ENCODE results near the gene KIAA1217.
A peak's percentile ranks its signal among the peaks of the same experiment; 100 is the strongest.

KIAA1217 gene

GRCh38 chr10:24518981-24519597, 310.2 kb downstream of the KIAA1217 start:
- ATAC-seq (ENCODE audit: insufficient read depth, low read depth) = no peak

GRCh38 chr10:24519950-24520349, 311.0 kb downstream of the KIAA1217 start:
- H3K79me2 ChIP-seq (ENCODE audit: insufficient read depth, low read length) = no peaks in the 10 kb centered on the region
- no peak for TF ChIP-seq EZH2 (IDR thresholded peaks at IDR 0.05; ENCODE audit: borderline replicate concordance, low read depth, low read length, severe bottlenecking)
- TF ChIP-seq CTCF (IDR thresholded peaks at IDR 0.05; ENCODE audit: borderline replicate concordance, extremely low read depth, low read length, poor library complexity, severe bottlenecking) = no peak
- H3K4me3 ChIP-seq (ENCODE audit: low read depth in 1 of 2, low read length in 2 of 2) = no peak overlapping the region
- H4K20me1 ChIP-seq (ENCODE audit: insufficient read depth, low read length) = no peaks in the 10 kb centered on the region
- no peak for ATAC-seq (ENCODE audit: insufficient read depth, low read depth)
- H3K27me3 ChIP-seq (ENCODE audit: insufficient read depth, low read length, poor library complexity) = no peaks in the 10 kb centered on the region
- no peak overlapping the region for H3K9ac ChIP-seq (ENCODE audit: low read depth, low read length)
- no peaks in the 10 kb centered on the region for H3K36me3 ChIP-seq (ENCODE audit: insufficient read depth, low read length)
- H2AFZ ChIP-seq (ENCODE audit: low read depth, low read length) = no peak overlapping the region
- H3K4me2 ChIP-seq (ENCODE audit: insufficient read depth, low read length) = no peak overlapping the region
- no peaks in the 10 kb centered on the region for H3K4me1 ChIP-seq (ENCODE audit: insufficient read depth, low read length)
- no peak overlapping the region for H3K27ac ChIP-seq (ENCODE audit: low read length)
- H3K9me3 ChIP-seq (ENCODE audit: insufficient read depth, low read length, severe bottlenecking) = no peaks in the 10 kb centered on the region
- DNase-seq = no peak

More at GRCh38 chr10:24518981-24519597, 310.2 kb downstream of the KIAA1217 start:
- Histone ChIP-seq H3K36me3 (ENCODE audit: insufficient read depth, low read length) (no peaks in the 10 kb centered on the region), H2AFZ (ENCODE audit: low read depth, low read length) (no peak overlapping the region), H3K27ac (ENCODE audit: low read length) (no peak overlapping the region), H3K27me3 (ENCODE audit: insufficient read depth, low read length, poor library complexity) (no peaks in the 10 kb centered on the region), H4K20me1 (ENCODE audit: insufficient read depth, low read length) (no peaks in the 10 kb centered on the region), H3K4me2 (ENCODE audit: insufficient read depth, low read length) (no peak overlapping the region), H3K9ac (ENCODE audit: low read depth, low read length) (no peak overlapping the region), H3K9me3 (ENCODE audit: insufficient read depth, low read length, severe bottlenecking) (no peaks in the 10 kb centered on the region), H3K4me1 (ENCODE audit: insufficient read depth, low read length) (no peaks in the 10 kb centered on the region), H3K79me2 (ENCODE audit: insufficient read depth, low read length) (no peaks in the 10 kb centered on the region), H3K4me3 (ENCODE audit: low read depth in 1 of 2, low read length in 2 of 2) (no peak overlapping the region)
- peak; percentile 29 for DNase-seq
- no peak for TF ChIP-seq EZH2 (IDR thresholded peaks at IDR 0.05; ENCODE audit: borderline replicate concordance, low read depth, low read length, severe bottlenecking)
- TF ChIP-seq CTCF (IDR thresholded peaks at IDR 0.05; ENCODE audit: borderline replicate concordance, extremely low read depth, low read length, poor library complexity, severe bottlenecking) = peak; percentile 72

- H3K4me1 ChIP-seq (ENCODE audit: insufficient read depth, low read length) = no peaks in the 10 kb centered on the region
- no peak for TF ChIP-seq EZH2 (IDR thresholded peaks at IDR 0.05; ENCODE audit: borderline replicate concordance, low read depth, low read length, severe bottlenecking)
- no peak for TF ChIP-seq CTCF (IDR thresholded peaks at IDR 0.05; ENCODE audit: borderline replicate concordance, extremely low read depth, low read length, poor library complexity, severe bottlenecking)
- H3K79me2 ChIP-seq (ENCODE audit: insufficient read depth, low read length) = no peaks in the 10 kb centered on the region
- H3K27ac ChIP-seq (ENCODE audit: low read length) = no peak overlapping the region
- no peak overlapping the region for H3K4me3 ChIP-seq (ENCODE audit: low read depth in 1 of 2, low read length in 2 of 2)
- DNase-seq (no peak), ATAC-seq (ENCODE audit: insufficient read depth, low read depth) (no peak)
- no peak overlapping the region for H3K9ac ChIP-seq (ENCODE audit: low read depth, low read length)
- no peaks in the 10 kb centered on the region for H4K20me1 ChIP-seq (ENCODE audit: insufficient read depth, low read length)
- no peak overlapping the region for H2AFZ ChIP-seq (ENCODE audit: low read depth, low read length)
- no peaks in the 10 kb centered on the region for H3K9me3 ChIP-seq (ENCODE audit: insufficient read depth, low read length, severe bottlenecking)
- no peak overlapping the region for H3K4me2 ChIP-seq (ENCODE audit: insufficient read depth, low read length)
- H3K36me3 ChIP-seq (ENCODE audit: insufficient read depth, low read length) = no peaks in the 10 kb centered on the region
- no peaks in the 10 kb centered on the region for H3K27me3 ChIP-seq (ENCODE audit: insufficient read depth, low read length, poor library complexity)
Measured at GRCh38 chr10:24524314-24524713, 315.4 kb downstream of the KIAA1217 start.
